Myometrial cell (primary cell): ENCODE data around the gene TMEM126A. TPM values are rescaled to one million over a fixed set of nuclear protein-coding genes. Genes with fewer than 3 reads are reported as not detected.

Source experiments
- total RNA-seq: library from RNA; depleted of rRNA; stranded (reverse); fragments of >200 nt; gene quantifications from 2 replicates; pipeline ENCODE4 v1.2.3, GENCODE V29; 2015

Gene TMEM126A
- 45.0 and 54.2 TPM in 2 replicates for total RNA-seq

DNA sequence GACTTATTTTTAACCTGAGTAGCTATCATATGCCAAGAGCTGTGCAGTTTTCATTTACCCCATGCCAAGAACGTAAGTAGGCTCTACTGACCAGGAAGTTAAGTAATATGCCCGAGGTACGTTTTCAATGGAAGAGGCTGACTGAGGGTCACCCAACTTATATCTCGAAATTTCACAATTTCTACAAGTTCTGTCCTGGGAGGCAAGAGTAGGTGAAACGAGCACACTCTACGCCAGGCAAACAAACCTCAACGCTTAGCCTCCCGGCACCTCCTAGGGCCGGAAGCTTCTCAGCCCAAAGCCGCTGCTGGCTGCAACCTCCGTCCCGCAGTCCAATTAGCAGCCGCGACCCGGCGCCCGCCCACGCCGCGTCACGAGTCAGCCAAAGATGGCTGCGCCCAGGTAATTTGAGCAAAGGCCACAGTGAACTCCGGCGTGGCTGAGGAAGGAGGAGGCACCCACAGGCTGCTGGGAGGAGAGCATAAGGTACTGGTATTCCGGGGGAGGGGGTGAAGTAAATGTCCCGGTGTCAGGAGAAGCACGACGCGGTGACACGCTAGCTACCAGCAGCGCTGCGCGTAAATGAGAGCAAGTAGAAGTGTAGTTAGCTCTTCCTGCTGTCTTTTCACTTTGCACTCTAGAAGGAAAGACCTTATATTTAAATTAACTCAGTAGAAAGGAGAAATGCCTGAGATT lies at the start of gene TMEM126A:
TSS of gene TMEM126A (plus strand) at position 364 of the 696 bp plus-strand sequence. CDS start 2,289 bp downstream, outside the sequence.

DNA sequence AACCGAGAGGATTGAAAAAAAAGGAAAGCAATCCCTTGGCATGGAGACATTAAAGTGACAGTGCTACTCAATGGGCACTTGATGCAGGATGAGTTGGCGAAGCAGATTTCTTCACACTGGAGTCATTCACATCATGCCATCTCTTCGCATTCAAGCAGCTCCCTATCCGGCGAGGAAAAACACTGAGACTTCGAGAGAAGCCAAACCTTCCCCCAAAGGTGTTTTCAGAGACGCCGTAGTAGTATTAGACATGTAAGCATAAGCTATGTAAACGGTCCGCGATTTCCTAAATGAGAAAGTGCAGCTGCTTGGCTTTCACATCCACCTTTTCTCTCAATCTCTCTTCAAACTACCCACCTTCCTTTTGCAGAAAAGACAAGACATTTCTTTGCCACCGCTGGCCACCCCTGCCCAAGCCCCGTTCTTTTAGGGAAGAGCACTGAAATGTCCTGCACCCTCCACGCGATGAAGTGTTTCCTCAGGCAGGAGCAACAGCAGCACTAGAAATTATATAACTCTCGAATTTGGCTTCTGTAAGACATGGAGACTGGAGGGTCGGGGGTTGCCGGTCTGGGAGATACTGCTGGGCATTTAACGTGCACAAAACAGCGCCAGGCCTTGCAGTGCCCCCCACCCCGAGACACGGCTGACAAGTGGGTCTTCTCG lies 20.3 kb upstream of the TMEM126A start, which contains the start of gene DLG2:
TSS of gene DLG2 (minus strand) at position 13 of the 666 bp plus-strand sequence.

DNA sequence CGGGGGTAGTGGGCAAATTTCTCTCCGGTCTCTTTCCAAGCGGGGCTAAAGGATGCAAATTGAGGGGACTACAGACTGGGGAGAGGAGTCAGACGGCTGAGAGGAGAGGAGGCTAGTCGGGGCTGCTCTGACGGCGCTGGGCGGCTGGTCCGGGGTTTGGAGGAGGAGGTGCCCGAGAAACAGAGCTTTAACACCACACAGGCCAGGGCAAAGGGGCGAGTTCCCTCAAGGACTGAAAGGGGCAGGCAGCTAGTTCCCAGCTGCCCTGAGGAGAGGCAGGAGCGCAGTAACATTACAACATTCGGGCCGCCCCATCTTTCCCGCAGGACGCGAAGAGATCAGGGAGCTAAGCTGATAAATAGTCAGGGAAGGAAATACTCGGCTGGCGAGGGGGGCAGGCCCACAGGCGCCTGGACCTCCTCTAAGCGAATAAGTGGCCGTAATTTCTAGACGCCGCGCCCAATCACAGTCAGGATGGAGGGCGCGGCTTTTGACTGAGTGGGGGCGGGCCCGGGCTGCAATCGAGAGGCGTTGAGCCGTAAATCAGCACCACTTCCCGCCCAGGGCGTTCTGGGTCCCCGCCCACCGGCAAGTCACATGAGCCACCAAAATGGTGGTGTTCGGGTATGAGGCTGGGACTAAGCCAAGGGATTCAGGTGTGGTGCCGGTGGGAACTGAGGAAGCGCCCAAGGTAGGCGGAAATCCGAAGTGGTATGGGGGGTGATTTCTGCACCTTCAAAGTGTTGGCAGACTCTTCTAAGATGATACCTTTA lies 19.6 kb upstream of the TMEM126A start, which contains the start of gene TMEM126B:
TSS of gene TMEM126B (plus strand) at position 596 of the 773 bp plus-strand sequence. CDS start at position 611, 15 bp downstream.

DNA sequence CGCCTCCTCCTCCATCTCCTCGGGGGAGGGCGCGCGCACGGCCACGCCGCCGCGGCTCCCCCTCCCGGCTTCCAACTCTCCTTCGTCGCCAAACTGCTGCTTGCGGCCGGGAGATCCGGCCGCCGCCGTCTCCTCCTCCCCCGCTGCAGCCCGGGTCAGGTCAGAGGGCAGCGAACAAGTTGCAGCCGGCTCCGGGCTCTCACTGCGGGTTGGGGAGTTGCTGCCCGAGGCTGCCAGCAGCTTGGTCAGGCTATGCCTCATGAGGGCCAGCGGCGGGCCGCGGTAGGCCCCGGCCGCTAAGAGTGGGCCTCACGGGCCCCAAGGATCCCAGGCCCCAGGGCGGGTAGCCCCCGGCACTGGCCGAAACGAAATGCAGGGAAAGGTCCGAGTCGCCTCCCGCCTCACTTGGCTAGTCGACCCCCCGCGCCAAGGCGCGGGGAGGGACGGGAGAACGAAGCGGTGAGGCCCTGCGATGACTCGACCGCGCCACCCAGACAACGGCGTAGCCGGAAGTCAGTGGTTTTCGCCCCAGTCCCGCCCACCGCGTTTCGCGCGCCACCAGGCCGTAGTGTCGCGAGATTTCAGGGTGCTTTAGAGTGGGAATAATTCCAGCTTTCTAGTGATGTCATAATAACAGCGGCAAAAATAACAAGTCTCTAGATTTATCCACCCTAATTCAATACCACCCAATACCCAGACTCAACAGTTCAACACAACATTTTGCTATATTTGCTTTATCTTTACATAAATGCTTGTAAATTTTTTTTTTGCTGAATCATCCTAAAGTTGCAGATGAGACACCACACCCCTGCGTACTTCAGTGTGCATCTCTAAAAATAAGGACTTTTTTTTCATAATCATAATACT lies 17.1 kb downstream of the TMEM126A start, which contains the start of gene CREBZF:
TSS of gene CREBZF (minus strand) at position 515 of the 867 bp plus-strand sequence. CDS start at position 261, 254 bp downstream.

DNA sequence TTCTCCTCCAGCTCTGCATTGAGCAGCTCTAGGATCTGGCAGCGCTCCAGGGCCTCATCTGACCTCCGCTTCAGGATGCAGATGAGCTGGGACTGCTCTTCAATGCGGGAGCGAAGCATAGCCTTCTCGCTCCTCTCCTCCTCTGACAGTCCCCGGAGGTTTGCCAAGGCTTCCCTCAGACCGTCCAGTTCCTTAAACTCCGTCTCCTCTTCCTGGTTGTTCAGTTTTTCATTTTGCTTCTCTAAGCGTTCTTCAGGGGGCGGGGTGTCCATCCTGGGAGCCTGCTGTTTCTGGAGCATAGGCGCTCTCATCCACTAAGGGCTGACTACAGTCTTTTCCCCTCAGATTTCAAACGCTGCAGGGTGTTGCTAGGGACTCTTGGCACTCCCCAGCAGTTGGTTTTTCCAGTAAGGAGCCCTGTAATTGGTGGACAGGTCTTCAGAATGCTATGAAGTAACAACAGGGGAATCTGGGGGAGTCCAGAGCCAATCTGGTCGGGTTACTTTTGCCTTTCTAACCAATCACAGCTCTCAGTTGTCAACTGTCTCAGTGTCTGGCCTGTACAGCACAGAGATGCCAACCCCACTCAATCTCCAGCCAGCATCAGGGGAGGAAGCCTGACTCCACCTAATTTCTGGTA lies 38.2 kb downstream of the TMEM126A start, which contains the start of gene CCDC89:
TSS of gene CCDC89 (minus strand) at position 376 of the 640 bp plus-strand sequence. CDS start at position 311, 65 bp downstream.

Other genes with a start within 250 kb of the TMEM126A start
- gene DLG2, start 20.6 kb upstream of the TMEM126A start, total RNA-seq, result 0.18 TPM in 1 of 2 replicates, not detected in the other
- 50.2 and 60.3 TPM in 2 replicates for gene TMEM126B, start 19.4 kb upstream of the TMEM126A start, total RNA-seq
- 11.5 and 19.6 TPM in 2 replicates for gene CREBZF, start 17.2 kb downstream of the TMEM126A start, total RNA-seq
- 2.3 and 4.8 TPM in 2 replicates for gene CCDC89, start 38.2 kb downstream of the TMEM126A start, total RNA-seq
- gene SYTL2, start 163.2 kb downstream of the TMEM126A start, total RNA-seq, result 6.9 and 40.6 TPM in 2 replicates
- not detected in 2 replicates for gene CCDC83, start 207.4 kb downstream of the TMEM126A start, total RNA-seq